Endothelial cell of umbilical vein (primary cell): ENCODE measurements around the gene LSM3. TPM values are rescaled to one million over a fixed set of nuclear protein-coding genes. Genes with fewer than 3 reads are reported as not detected.

Experiments
- BruUV-seq: library from RNA; stranded (reverse); fragments of 400-500 nt; replicated peaks from 2 replicates; lab custom pipeline; 2021; lab: Mats Ljungman, UMichigan
- CTCF ChIA-PET: fragments of 300-600, 350-600 bp; sonication (Branson Sonifier 250); formaldehyde crosslinking; loops from one replicate; lab custom pipeline; 2021; ENCODE audit warnings: antibody characterized with exemption, inconsistent platforms; lab: Charles Lee
- POLR2A ChIA-PET: fragments of 300-600, 350-600 bp; sonication (Branson Sonifier 250); formaldehyde crosslinking; loops from one replicate; lab custom pipeline; 2021; ENCODE audit warnings: antibody characterized with exemption, inconsistent platforms; lab: Charles Lee
- DNase-seq: peaks from one replicate; pipeline ENCODE4 v3.0.0-alpha.2; 2011; ENCODE audit warnings: low read depth, low spot score
- FAIRE-seq: peaks from 2 replicates; lab custom pipeline; 2011; peaks lifted over from hg19 to GRCh38; lab: Jason Lieb, UNC
- H2AFZ ChIP-seq: 2 replicates; pipeline ENCODE4 v1.6.0; 2012; ENCODE audit warnings: low read depth, low read length, control low read depth, inconsistent platforms
- H3K27ac ChIP-seq: 2 replicates; pipeline ENCODE4 v1.5.1; 2011; ENCODE audit warnings: low read depth, mild to moderate bottlenecking, control low read depth, low read length, moderate library complexity; ENCODE audit not compliant: insufficient read depth
- H3K27me3 ChIP-seq, 2 experiments: 2 replicates each; pipeline versions ENCODE4 v1.6.0 to v1.6.1; 2011; ENCODE audit warnings: low read length in 2 of 2, mixed read lengths in 1 of 2; ENCODE audit not compliant: control insufficient read depth in 2 of 2, insufficient read depth in 2 of 2
- H3K36me3 ChIP-seq, 2 experiments: 2 replicates in 1 of 2; 3 replicates in 1 of 2; pipeline ENCODE4 v1.5.1; 2011; ENCODE audit warnings: low read length in 2 of 2, mild to moderate bottlenecking in 1 of 2, moderate library complexity in 1 of 2; ENCODE audit not compliant: control insufficient read depth in 2 of 2, insufficient read depth in 2 of 2; ENCODE audit errors: extremely low read depth in 1 of 2
- H3K4me1 ChIP-seq: 3 replicates; pipeline ENCODE4 v1.5.1; 2011; ENCODE audit warnings: mild to moderate bottlenecking, low read length; ENCODE audit not compliant: control insufficient read depth, insufficient read depth; ENCODE audit errors: extremely low read depth
- H3K4me2 ChIP-seq: 2 replicates; pipeline ENCODE4 v1.6.1; 2011; ENCODE audit warnings: low read length, control low read depth, mixed read lengths; ENCODE audit not compliant: insufficient read depth
- H3K4me3 ChIP-seq, 3 experiments: fragments of 200-600 bp in 1 of 3; sonication (generic), shearing (Covaris generic) in 1 of 3; replicated peaks in 1 of 3; 2 replicates each; pipeline ENCODE4 v1.5.1; 2011 to 2016; ENCODE audit warnings: control low read depth in 3 of 3, low read length in 3 of 3, mild to moderate bottlenecking in 2 of 3, inconsistent platforms in 1 of 3, low read depth in 1 of 3, moderate library complexity in 1 of 3; ENCODE audit not compliant: insufficient read depth in 1 of 3
- H3K79me2 ChIP-seq: 2 replicates; pipeline ENCODE4 v1.6.0; 2012; ENCODE audit warnings: low read length, inconsistent platforms; ENCODE audit not compliant: control insufficient read depth, insufficient read depth
- H3K9ac ChIP-seq: replicated peaks from 2 replicates; pipeline ENCODE3; 2011; ENCODE audit warnings: low read length, control low read depth; ENCODE audit not compliant: insufficient read depth; ENCODE audit errors: extremely low read depth
- H3K9me1 ChIP-seq: replicated peaks from 3 replicates; pipeline ENCODE4 v1.6.0; 2011; ENCODE audit warnings: mild to moderate bottlenecking, low read length; ENCODE audit not compliant: control insufficient read depth, insufficient read depth; ENCODE audit errors: extremely low read depth
- H3K9me3 ChIP-seq: replicated peaks from 2 replicates; pipeline ENCODE4 v1.5.1; 2012; ENCODE audit warnings: low read length, inconsistent platforms; ENCODE audit not compliant: control insufficient read depth, insufficient read depth
- H4K20me1 ChIP-seq: replicated peaks from 2 replicates; pipeline ENCODE3; 2011; ENCODE audit warnings: mild to moderate bottlenecking, low read length; ENCODE audit not compliant: control insufficient read depth, insufficient read depth; ENCODE audit errors: extremely low read depth
- EZH2 ChIP-seq: IDR thresholded peaks from 2 replicates; pipeline ENCODE4 v1.6.1; 2012; ENCODE audit warnings: borderline replicate concordance, low read depth, mild to moderate bottlenecking, moderate library complexity, low read length, inconsistent platforms; ENCODE audit not compliant: severe bottlenecking
- FOS ChIP-seq: IDR thresholded peaks from 2 replicates; pipeline ENCODE4 v1.6.1; 2011; ENCODE audit warnings: mild to moderate bottlenecking, low read length, moderate library complexity, borderline replicate concordance; ENCODE audit not compliant: insufficient read depth
- GATA2 ChIP-seq: IDR thresholded peaks from 2 replicates; pipeline ENCODE4 v1.7.0; 2011; ENCODE audit warnings: low read depth, mild to moderate bottlenecking, moderate library complexity, mixed read lengths, low read length; ENCODE audit not compliant: insufficient read length, insufficient read depth
- MYC ChIP-seq: IDR thresholded peaks from one replicate; pipeline ENCODE4 v1.6.1; 2011; ENCODE audit warnings: mild to moderate bottlenecking, low read depth, low read length
- POLR2A ChIP-seq: IDR thresholded peaks from 2 replicates; pipeline ENCODE4 v1.6.1; 2012; ENCODE audit warnings: low read depth, mild to moderate bottlenecking, control low read depth, low read length
- POLR2AphosphoS5 ChIP-seq: IDR thresholded peaks from 2 replicates; pipeline ENCODE4 v1.6.1; 2012; ENCODE audit warnings: low read depth, mild to moderate bottlenecking, control low read depth, low read length, moderate library complexity; ENCODE audit not compliant: insufficient read depth
- dilution Hi-C: fragments of 300-500 bp; cut with MboI; formaldehyde crosslinking; loops from one replicate; pipeline ENCODE4 v1.15.0; 2019; ENCODE audit warnings: low sequenced_read_pairs; ENCODE audit not compliant: extremely low pct_ligation_motif_present
- intact Hi-C: fragments of 100-400 bp; cut with micrococcal nuclease; formaldehyde crosslinking; loops from one replicate; pipeline ENCODE4 v1.10.0; 2022
- polyA plus RNA-seq, 4 experiments: library from polyadenylated mRNA; depleted of rRNA in 3 of 4; stranded (reverse) in 3 of 4; unstranded in 1 of 4; fragments of >200 nt; gene quantifications; 2 replicates each; pipeline versions ENCODE4 v1.2.1 to v1.2.3, GENCODE V29; 2011 to 2012; ENCODE audit warnings: missing spikeins in 1 of 4
- total RNA-seq: library from RNA; stranded (reverse); gene quantifications from 2 replicates; pipeline ENCODE4 v1.2.3, GENCODE V29; 2021
- TF ChIP-seq, protein P1 (sequence below): IDR thresholded peaks from 2 replicates; pipeline ENCODE4 v1.6.1; 2011; ENCODE audit not compliant: insufficient read depth, insufficient read length

Gene LSM3
- total and polyA plus RNA-seq, 2 donors (not counting 3 experiments of a cell fraction or from before 2014, with no cell fraction given), result 4.4 to 13.0 TPM

DNA sequence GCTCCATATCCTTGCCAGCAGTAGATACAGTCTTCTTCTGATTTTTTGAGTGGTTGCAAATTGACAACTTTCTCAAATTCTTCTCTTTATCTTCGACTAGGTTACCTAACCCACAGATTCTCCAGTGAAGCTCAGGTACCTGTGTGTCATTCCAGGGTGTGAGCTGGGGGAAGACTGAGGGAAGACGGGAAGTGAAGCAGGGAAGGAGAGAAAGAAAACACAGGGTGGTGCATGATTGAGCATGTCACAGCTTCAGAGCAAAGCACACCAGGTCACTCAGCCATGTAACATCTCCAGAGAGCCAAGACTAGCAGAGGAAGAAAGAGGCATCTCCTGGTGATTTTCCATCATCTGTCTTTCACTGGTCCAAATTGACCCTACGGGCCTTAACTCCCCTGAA is 67.2 kb downstream of the LSM3 start:
- H3K9me1 ChIP-seq, result no peaks in the 10 kb centered on the region
- intact Hi-C loops (no loop called here), dilution Hi-C loops (no loop called here)
- no peaks in the 10 kb centered on the region for H3K4me1 ChIP-seq
- TF ChIP-seq MYC, result no peak
- no peak for TF ChIP-seq POLR2A
- TF ChIP-seq GATA2, result no peak
- no peak for TF ChIP-seq FOS
- no TSS peak for BruUV-seq
- no peak overlapping the region for H3K4me3 ChIP-seq
- DNase-seq, result no peak
- H2AFZ ChIP-seq, result no peak overlapping the region
- H3K9ac ChIP-seq, result no peak overlapping the region
- no peaks in the 10 kb centered on the region for H3K36me3 ChIP-seq
- POLR2A ChIA-PET, result no interaction called here
- H3K79me2 ChIP-seq, result no peaks in the 10 kb centered on the region
- no peak overlapping the region for H3K4me2 ChIP-seq
- no peak for FAIRE-seq
- H3K9me3 ChIP-seq, result no peaks in the 10 kb centered on the region
- H3K27me3 ChIP-seq, result peaks cover 0 to 5% of the 10 kb centered on the region in 2 experiments
- H3K27ac ChIP-seq, result no peak overlapping the region
- H4K20me1 ChIP-seq, result no peaks in the 10 kb centered on the region
- CTCF ChIA-PET, result interaction anchor here (0.9 kb wide), 1 partner anchor 304 kb away, joined by 3 read pairs; no protein-coding TSS in a partner anchor

DNA sequence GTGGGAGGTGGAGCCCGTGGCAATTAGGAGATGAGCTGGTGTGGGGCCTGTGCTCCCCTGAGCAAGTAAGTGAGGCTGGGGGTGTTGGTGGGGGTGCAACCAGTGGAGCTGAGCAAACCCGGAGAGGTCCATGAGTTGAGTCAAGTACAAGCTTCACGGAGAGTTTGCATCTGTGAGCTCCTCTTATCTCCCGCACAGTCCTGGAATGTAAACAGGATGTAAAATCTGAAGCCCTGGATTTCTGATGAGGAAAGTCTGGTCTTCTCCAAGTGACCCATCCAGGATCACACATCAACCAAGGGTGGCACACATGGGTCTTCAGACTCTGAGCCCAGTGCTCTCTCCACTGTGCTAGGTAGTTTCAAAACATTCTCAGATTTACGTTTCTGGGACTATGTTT is 67.8 kb downstream of the LSM3 start:
- no peak overlapping the region for H2AFZ ChIP-seq
- DNase-seq, result no peak
- no peaks in the 10 kb centered on the region for H3K9me3 ChIP-seq
- no peak overlapping the region for H3K4me2 ChIP-seq
- BruUV-seq, result no TSS peak
- H3K27ac ChIP-seq, result no peak overlapping the region
- no peaks in the 10 kb centered on the region for H3K79me2 ChIP-seq
- dilution Hi-C loops (no loop called here), intact Hi-C loops (no loop called here)
- no peaks in the 10 kb centered on the region for H3K36me3 ChIP-seq
- H3K4me1 ChIP-seq, result no peaks in the 10 kb centered on the region
- no peaks in the 10 kb centered on the region for H4K20me1 ChIP-seq
- H3K9me1 ChIP-seq, result no peaks in the 10 kb centered on the region
- no peak for FAIRE-seq
- ChIA-PET POLR2A (no interaction called here), CTCF (interaction anchor here (0.9 kb wide), 1 partner anchor 303 kb away, joined by 3 read pairs; no protein-coding TSS in a partner anchor)
- H3K9ac ChIP-seq, result no peak overlapping the region
- H3K27me3 ChIP-seq, result peaks cover 0 to 5% of the 10 kb centered on the region in 2 experiments
- TF ChIP-seq MYC (no peak), EZH2 (no peak), POLR2AphosphoS5 (no peak), GATA2 (no peak)
- TF ChIP-seq, protein P1, sequence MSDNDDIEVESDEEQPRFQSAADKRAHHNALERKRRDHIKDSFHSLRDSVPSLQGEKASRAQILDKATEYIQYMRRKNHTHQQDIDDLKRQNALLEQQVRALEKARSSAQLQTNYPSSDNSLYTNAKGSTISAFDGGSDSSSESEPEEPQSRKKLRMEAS, result no peak
- H3K4me3 ChIP-seq, result no peak overlapping the region
